ENCODE measurements around the gene WDR6. TPM values are rescaled to one million over a fixed set of nuclear protein-coding genes. Genes with fewer than 3 reads are reported as not detected.

WDR6 gene
- total and polyA plus RNA-seq, 9 of the 15 experiments (the other 6 are each of a cell fraction or from before 2014, with no cell fraction given): 8.9 to 90.6 (median 44.7) TPM

DNA sequence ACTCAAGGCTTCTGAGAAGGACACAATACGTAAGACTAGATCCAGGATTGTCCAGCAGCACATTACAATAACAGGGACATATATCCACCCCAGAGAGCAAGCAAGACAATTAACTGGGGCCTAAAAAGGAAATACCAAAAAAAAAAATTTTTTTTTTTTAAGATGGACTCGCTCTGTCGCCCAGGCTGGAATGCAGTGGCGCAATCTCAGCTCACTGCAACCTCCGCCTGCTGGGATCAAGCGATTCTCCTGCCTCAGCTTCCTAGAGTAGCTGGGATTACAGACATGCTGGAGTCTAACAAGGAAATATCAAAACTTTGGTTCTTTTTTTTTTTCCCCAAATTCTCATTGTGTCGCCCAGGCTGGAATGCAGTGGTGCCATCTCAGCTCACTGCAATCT lies 50.8 kb downstream of the WDR6 start (continued):
- TF ChIP-seq GTF3C2 (IDR thresholded peaks at IDR 0.05; ENCODE audit: borderline replicate concordance, extremely low read depth, insufficient read length) (no peak), ZNF41 (CRISPR knock-in tag; conservative IDR thresholded peaks at IDR 0.05) (no peak), ZNF717 (CRISPR knock-in tag; IDR thresholded peaks at IDR 0.05) (no peak), FOXO4 (CRISPR knock-in tag; IDR thresholded peaks at IDR 0.05) (no peak), ILK (tag; IDR thresholded peaks at IDR 0.05; ENCODE audit: borderline replicate concordance, low read depth) (no peak), ZKSCAN1 (IDR thresholded peaks at IDR 0.05; ENCODE audit: low read depth, low read length) (no peak), ZNF134 (CRISPR knock-in tag; conservative IDR thresholded peaks at IDR 0.05) (no peak), SNIP1 (IDR thresholded peaks at IDR 0.05; ENCODE audit: low read depth) (no peak)
- TF ChIP-seq, protein P1, sequence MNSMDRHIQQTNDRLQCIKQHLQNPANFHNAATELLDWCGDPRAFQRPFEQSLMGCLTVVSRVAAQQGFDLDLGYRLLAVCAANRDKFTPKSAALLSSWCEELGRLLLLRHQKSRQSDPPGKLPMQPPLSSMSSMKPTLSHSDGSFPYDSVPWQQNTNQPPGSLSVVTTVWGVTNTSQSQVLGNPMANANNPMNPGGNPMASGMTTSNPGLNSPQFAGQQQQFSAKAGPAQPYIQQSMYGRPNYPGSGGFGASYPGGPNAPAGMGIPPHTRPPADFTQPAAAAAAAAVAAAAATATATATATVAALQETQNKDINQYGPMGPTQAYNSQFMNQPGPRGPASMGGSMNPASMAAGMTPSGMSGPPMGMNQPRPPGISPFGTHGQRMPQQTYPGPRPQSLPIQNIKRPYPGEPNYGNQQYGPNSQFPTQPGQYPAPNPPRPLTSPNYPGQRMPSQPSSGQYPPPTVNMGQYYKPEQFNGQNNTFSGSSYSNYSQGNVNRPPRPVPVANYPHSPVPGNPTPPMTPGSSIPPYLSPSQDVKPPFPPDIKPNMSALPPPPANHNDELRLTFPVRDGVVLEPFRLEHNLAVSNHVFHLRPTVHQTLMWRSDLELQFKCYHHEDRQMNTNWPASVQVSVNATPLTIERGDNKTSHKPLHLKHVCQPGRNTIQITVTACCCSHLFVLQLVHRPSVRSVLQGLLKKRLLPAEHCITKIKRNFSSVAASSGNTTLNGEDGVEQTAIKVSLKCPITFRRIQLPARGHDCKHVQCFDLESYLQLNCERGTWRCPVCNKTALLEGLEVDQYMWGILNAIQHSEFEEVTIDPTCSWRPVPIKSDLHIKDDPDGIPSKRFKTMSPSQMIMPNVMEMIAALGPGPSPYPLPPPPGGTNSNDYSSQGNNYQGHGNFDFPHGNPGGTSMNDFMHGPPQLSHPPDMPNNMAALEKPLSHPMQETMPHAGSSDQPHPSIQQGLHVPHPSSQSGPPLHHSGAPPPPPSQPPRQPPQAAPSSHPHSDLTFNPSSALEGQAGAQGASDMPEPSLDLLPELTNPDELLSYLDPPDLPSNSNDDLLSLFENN (IDR thresholded peaks at IDR 0.05; ENCODE audit: low read depth in 2 of 2, low read length in 2 of 2): no peak
- TF ChIP-seq, protein P2, sequence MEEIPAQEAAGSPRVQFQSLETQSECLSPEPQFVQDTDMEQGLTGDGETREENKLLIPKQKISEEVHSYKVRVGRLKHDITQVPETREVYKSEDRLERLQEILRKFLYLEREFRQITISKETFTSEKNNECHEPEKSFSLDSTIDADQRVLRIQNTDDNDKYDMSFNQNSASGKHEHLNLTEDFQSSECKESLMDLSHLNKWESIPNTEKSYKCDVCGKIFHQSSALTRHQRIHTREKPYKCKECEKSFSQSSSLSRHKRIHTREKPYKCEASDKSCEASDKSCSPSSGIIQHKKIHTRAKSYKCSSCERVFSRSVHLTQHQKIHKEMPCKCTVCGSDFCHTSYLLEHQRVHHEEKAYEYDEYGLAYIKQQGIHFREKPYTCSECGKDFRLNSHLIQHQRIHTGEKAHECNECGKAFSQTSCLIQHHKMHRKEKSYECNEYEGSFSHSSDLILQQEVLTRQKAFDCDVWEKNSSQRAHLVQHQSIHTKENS (CRISPR knock-in tag; IDR thresholded peaks at IDR 0.05): no peak
